Activated CD8-positive, alpha-beta memory T cell treated with anti-CD3 and anti-CD28 coated beads, Interleukin-2, amount 50 U/mL, for 24 hours (primary cell): ENCODE measurements around the gene RNASEH2C.
"Not testable (repeated sequence)": the region's sequence is repeated elsewhere in the genome, so short reads cannot be mapped to it uniquely, and the experiment has no call there.

Source experiments
- DNase-seq: peaks from one replicate; pipeline ENCODE4 v3.0.0-alpha.2; 2020; ENCODE audit errors: extremely low read depth

The RNASEH2C gene

DNA sequence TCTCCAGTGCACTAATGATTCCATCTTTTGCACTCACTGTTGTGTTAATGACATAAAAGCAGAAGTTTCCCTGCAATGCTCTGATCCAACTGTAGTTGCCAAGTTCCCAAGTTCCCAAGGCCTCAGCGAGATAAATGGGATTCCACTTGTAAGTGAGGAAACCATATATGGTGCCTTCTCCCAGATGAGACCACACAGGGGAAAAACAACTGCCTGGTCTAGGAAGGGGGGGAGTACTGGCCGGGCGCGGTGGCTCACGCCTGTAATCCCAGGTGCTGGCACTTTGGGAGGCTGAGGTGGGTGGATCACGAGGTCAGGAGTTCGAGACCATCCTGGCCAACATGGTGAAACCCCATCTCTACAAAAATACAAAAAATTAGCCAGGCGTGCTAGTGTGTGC lies 34.6 kb downstream of the RNASEH2C start:
- DNase-seq, result no peak

DNA sequence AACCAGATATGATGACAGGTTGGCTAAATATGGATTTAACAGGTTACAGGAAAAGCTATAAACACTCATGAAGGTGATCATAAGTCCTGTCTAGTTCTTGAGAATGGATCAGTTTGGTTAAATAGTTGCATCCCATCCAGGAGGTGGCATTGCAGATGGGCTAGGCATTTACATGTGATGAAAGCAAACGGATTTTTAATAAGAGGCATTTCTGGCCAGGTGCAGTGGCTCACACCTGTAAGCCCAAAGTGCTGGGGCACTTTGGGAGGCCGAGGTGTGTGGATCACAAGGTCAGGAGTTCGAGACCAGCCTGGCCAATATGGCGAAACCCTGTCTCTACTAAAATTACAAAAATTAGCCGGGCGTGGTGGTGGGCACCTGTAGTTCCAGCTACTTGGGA lies 37.1 kb downstream of the RNASEH2C start:
- DNase-seq, result not testable (repeated sequence)

DNA sequence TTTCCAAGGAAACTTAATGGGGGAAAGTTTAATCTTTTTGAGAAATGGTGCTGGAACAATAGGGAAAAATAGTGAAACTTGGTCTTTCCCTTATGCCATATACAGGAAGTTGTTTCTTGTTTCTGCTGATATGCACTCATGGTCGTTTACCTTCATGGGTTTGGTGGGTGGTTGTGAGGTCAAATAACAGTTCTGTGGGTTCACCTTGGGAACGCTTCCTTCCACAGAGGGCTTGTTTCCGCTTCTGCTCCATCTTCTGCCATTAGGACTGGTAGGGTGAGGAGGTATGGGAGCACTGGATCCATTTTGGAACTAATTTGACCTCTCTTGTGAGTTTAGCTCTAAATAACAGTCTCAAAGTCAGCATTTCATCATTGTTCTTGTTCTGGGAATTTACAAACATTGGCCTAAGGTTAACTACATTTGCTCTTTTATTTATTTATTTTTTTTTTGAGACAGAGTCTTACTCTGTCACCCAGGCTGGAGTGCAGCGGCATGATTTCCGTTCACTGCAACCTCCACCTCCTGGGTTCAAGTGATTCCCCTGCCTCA lies 40.3 kb downstream of the RNASEH2C start:
- DNase-seq, result no peak

DNA sequence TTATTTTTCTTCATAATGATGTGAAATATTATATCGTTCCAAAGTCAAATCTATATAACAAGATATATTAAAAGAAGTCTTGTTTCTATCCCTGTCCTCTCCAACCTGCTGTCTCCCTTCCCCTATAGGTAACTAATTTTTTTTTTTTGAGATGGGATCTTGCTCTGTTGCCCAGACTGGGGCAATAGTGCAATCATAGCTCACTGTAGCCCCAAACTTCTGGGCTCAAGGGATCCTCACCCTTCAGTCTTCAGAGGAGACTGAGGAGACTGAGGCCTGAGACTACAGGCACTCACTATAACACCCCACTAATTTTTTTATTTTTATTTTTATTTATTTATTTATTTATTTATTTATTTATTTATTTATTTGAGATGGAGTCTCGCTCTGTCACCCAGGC lies 47.6 kb downstream of the RNASEH2C start:
- no peak for DNase-seq

DNA sequence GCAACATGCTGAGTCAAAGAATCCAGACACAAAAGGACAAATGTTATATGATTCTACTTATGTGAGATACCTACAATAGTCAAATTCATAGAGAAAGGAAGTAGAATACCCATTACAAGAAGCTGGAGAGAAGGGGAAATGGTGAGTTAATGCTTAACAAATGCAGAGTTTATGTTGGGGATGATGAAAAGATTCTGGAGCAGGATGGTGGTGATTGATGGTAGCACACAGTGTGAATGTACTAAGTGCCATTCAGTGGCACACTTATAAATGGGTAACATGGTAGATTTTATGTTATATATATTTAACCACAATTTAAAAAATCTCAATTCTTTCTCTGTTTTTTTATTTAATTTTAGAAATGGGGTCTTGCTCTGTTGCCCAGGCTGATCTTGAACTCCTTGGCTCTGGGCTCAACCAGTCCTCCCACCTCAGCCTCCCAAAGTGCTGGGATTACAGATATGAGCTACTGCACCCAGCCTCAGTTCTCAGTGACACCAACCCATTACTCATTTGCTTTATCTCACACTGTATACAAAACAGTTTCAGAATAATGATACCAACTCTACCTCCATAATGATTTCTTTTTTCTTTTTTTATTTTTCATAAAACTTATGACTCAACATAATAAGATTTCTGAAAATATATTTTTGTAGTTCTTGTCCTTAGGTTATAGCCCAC lies 48.3 kb downstream of the RNASEH2C start:
- DNase-seq, result no peak
